ENCODE results near the gene ERGIC1. TPM values are rescaled to one million over a fixed set of nuclear protein-coding genes. Genes with fewer than 3 reads are reported as not detected.
"Not testable (repeated sequence)": the region's sequence is repeated elsewhere in the genome, so short reads cannot be mapped to it uniquely, and the experiment has no call there.

The ERGIC1 gene
- total RNA-seq, 1 experiment from 2014 or later, result 202 TPM

- Histone ChIP-seq H3K27me3 (replicated peaks) (no peaks in the 10 kb centered on the region), H3K9me3 (replicated peaks) (no peaks in the 10 kb centered on the region), H3K4me1 (replicated peaks) (peaks cover 17% of the 10 kb centered on the region), H3K27ac (no peak overlapping the region), H3K36me3 (peaks cover 49% of the 10 kb centered on the region), H3K4me3 (no peak overlapping the region)
- DNase-seq (ENCODE audit: low read depth in 1 of 2, low spot score in 2 of 2), result no peak
Observed at GRCh38 chr5:172885597-172886340, 51.7 kb downstream of the ERGIC1 start.

DNA sequence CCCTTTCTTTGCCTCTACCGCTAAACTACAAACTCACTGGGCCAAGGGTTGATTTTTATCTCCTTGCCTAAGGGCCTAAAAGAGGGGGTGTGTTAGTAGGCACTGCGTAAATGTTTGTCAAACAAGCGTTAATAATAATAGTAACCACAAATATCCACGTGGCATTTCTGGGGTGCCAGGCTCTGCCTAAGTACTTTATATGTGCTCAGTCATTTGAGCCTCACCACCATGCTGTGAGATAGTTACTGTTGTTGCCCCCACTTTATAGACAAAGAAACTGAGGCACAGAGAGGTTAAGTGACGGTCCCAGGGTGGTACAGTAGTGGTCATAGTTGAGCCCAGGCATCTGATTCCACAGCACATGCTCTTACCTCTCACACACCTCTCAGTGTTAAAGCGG is 52.4 kb downstream of the ERGIC1 start:
- no peak overlapping the region for H3K4me3 ChIP-seq
- peaks cover 54% of the 10 kb centered on the region for H3K36me3 ChIP-seq
- no peaks in the 10 kb centered on the region for H3K9me3 ChIP-seq (replicated peaks)
- H3K27ac ChIP-seq, result no peak overlapping the region
- no peak for DNase-seq (ENCODE audit: low read depth in 1 of 2, low spot score in 2 of 2)
- H3K27me3 ChIP-seq (replicated peaks), result no peaks in the 10 kb centered on the region
- peaks cover 13% of the 10 kb centered on the region for H3K4me1 ChIP-seq (replicated peaks)

- Histone ChIP-seq H3K36me3 (peaks cover 57% of the 10 kb centered on the region), H3K4me3 (no peak overlapping the region), H3K27ac (no peak overlapping the region)
Observed at GRCh38 chr5:172886974-172887501, 53.0 kb downstream of the ERGIC1 start.

GRCh38 chr5:172887692-172888091 is 53.6 kb downstream of the ERGIC1 start:
- H3K4me1 ChIP-seq (replicated peaks), result peaks cover 13% of the 10 kb centered on the region
- H3K27ac ChIP-seq, result no peak overlapping the region
- no peaks in the 10 kb centered on the region for H3K27me3 ChIP-seq (replicated peaks)
- no peak for DNase-seq (ENCODE audit: low read depth in 1 of 2, low spot score in 2 of 2)
- H3K36me3 ChIP-seq, result peaks cover 53% of the 10 kb centered on the region
- no peaks in the 10 kb centered on the region for H3K9me3 ChIP-seq (replicated peaks)
- H3K4me3 ChIP-seq, result no peak overlapping the region

More at GRCh38 chr5:172886974-172887501, 53.0 kb downstream of the ERGIC1 start:
- peaks cover 13% of the 10 kb centered on the region for H3K4me1 ChIP-seq (replicated peaks)
- H3K27me3 ChIP-seq (replicated peaks), result no peaks in the 10 kb centered on the region
- no peak for DNase-seq (ENCODE audit: low read depth in 1 of 2, low spot score in 2 of 2)
- no peaks in the 10 kb centered on the region for H3K9me3 ChIP-seq (replicated peaks)

DNA sequence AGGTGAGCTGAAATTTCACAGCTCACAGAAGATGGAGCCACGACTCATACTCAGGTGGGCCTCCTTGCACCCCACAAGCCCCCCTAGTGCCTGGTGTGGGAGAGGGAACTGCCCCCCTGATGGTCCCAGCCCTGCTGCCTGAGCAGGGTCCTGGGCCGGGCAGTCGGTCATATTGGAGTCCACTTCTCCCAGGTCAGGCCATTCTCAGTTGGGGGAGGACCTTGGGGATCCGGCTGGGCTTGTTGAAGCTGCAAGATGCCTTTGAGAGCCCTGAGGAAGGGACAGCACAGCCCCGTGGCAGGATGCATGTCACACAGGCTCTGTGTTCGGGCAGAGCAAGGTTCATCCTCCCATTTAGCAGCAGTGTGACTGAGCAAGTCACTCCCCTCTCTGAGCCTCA is 56.6 kb downstream of the ERGIC1 start:
- Histone ChIP-seq H3K36me3 (peaks cover 59% of the 10 kb centered on the region), H3K9me3 (replicated peaks) (no peaks in the 10 kb centered on the region)

GRCh38 chr5:172891716-172892421 is 57.8 kb downstream of the ERGIC1 start:
- Histone ChIP-seq H3K27me3 (replicated peaks) (no peaks in the 10 kb centered on the region), H3K4me1 (replicated peaks) (peaks cover 33% of the 10 kb centered on the region), H3K9me3 (replicated peaks) (no peaks in the 10 kb centered on the region), H3K4me3 (no peak overlapping the region), H3K27ac (no peak overlapping the region), H3K36me3 (peaks cover 61% of the 10 kb centered on the region)
- no peak for DNase-seq (ENCODE audit: low read depth in 1 of 2, low spot score in 2 of 2)

More for the DNA sequence above, 56.6 kb downstream of the ERGIC1 start:
- Histone ChIP-seq H3K27me3 (replicated peaks) (no peaks in the 10 kb centered on the region), H3K4me3 (no peak overlapping the region), H3K27ac (no peak overlapping the region), H3K4me1 (replicated peaks) (peaks cover 21% of the 10 kb centered on the region)
- no peak for DNase-seq (ENCODE audit: low read depth in 1 of 2, low spot score in 2 of 2)

GRCh38 chr5:172892713-172893112 is 58.7 kb downstream of the ERGIC1 start:
- Histone ChIP-seq H3K4me3 (no peak overlapping the region), H3K27me3 (replicated peaks) (no peaks in the 10 kb centered on the region), H3K4me1 (replicated peaks) (peaks cover 41% of the 10 kb centered on the region), H3K36me3 (peaks cover 60% of the 10 kb centered on the region), H3K9me3 (replicated peaks) (no peaks in the 10 kb centered on the region), H3K27ac (no peak overlapping the region)
- DNase-seq (ENCODE audit: low read depth in 1 of 2, low spot score in 2 of 2), result no peak

- H3K9me3 ChIP-seq (replicated peaks), result no peaks in the 10 kb centered on the region
- peaks cover 61% of the 10 kb centered on the region for H3K4me1 ChIP-seq (replicated peaks)
- H3K27me3 ChIP-seq (replicated peaks), result no peaks in the 10 kb centered on the region
- H3K36me3 ChIP-seq, result peaks cover 52% of the 10 kb centered on the region
- H3K27ac ChIP-seq, result no peak overlapping the region
- DNase-seq (ENCODE audit: low read depth in 1 of 2, low spot score in 2 of 2), result no peak
- H3K4me3 ChIP-seq, result no peak overlapping the region
Observed at GRCh38 chr5:172894767-172895388, 60.8 kb downstream of the ERGIC1 start.

GRCh38 chr5:172895549-172895948 is 61.5 kb downstream of the ERGIC1 start:
- Histone ChIP-seq H3K4me3 (no peak overlapping the region), H3K4me1 (replicated peaks) (peaks cover 68% of the 10 kb centered on the region), H3K27me3 (replicated peaks) (no peaks in the 10 kb centered on the region), H3K9me3 (replicated peaks) (no peaks in the 10 kb centered on the region), H3K36me3 (peaks cover 52% of the 10 kb centered on the region), H3K27ac (no peak overlapping the region)
- no peak for DNase-seq (ENCODE audit: low read depth in 1 of 2, low spot score in 2 of 2)

DNA sequence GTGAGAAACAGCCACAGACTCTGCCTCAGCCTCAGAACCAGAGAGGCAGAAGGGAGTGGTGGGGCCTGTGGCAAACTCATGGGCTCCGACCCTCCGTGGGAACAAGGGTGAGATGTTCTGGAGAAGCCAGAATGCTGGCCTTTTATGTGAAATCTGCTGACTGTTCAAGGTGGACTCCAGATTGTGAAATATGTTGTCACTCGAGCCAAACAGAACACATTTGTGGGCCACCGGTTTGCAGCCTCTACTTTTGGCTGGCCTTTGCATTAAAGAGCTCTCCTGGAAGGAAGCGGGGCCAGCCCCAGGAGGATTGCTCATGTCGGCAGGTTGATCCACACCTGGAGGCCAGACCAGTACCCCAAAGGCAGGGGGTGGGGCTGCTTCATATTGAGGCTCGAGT is 62.4 kb downstream of the ERGIC1 start:
- H3K36me3 ChIP-seq, result peaks cover 48% of the 10 kb centered on the region
- H3K4me3 ChIP-seq, result no peak overlapping the region
- no peaks in the 10 kb centered on the region for H3K9me3 ChIP-seq (replicated peaks)
- H3K27me3 ChIP-seq (replicated peaks), result no peaks in the 10 kb centered on the region
- H3K27ac ChIP-seq, result peak overlapping the region; percentile 86
- H3K4me1 ChIP-seq (replicated peaks), result peaks cover 76% of the 10 kb centered on the region
- DNase-seq (ENCODE audit: low read depth in 1 of 2, low spot score in 2 of 2), result no peak

DNA sequence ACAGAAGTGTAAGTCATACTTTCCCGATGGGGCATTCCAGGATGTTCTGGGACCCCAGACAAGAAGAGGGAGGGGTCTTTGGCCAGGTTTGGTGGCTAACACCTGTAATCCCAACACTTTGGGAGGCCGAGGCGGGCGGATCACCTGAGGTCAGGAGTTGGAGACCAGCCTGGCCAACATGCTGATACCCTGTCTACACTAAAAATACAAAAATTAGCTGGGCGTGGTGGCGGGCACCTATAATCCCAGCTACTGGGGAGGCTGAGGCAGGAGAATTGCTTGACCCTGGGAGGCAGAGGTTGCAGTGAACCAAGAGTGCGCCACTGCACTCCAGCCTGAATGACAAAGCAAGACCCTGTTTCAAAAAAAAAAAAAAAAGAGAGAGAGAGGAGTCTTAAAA is 63.0 kb downstream of the ERGIC1 start:
- Histone ChIP-seq H3K4me1 (replicated peaks) (peaks cover 76% of the 10 kb centered on the region), H3K4me3 (peak overlapping the region; percentile 1), H3K27ac (peak overlapping the region; percentile 86), H3K36me3 (peaks cover 51% of the 10 kb centered on the region)
- not testable (repeated sequence) for DNase-seq (ENCODE audit: low read depth in 1 of 2, low spot score in 2 of 2); H3K27me3 ChIP-seq (replicated peaks); H3K9me3 ChIP-seq (replicated peaks)

- Histone ChIP-seq H3K36me3 (peaks cover 50% of the 10 kb centered on the region), H3K4me1 (replicated peaks) (peaks cover 76% of the 10 kb centered on the region), H3K27me3 (replicated peaks) (no peaks in the 10 kb centered on the region), H3K27ac (peak overlapping the region; percentile 86), H3K4me3 (peak overlapping the region; percentile 1), H3K9me3 (replicated peaks) (no peaks in the 10 kb centered on the region)
- DNase-seq (ENCODE audit: low read depth in 1 of 2, low spot score in 2 of 2), result peak; percentile 98 to 99
Observed at GRCh38 chr5:172897481-172898217, 63.6 kb downstream of the ERGIC1 start.

DNA sequence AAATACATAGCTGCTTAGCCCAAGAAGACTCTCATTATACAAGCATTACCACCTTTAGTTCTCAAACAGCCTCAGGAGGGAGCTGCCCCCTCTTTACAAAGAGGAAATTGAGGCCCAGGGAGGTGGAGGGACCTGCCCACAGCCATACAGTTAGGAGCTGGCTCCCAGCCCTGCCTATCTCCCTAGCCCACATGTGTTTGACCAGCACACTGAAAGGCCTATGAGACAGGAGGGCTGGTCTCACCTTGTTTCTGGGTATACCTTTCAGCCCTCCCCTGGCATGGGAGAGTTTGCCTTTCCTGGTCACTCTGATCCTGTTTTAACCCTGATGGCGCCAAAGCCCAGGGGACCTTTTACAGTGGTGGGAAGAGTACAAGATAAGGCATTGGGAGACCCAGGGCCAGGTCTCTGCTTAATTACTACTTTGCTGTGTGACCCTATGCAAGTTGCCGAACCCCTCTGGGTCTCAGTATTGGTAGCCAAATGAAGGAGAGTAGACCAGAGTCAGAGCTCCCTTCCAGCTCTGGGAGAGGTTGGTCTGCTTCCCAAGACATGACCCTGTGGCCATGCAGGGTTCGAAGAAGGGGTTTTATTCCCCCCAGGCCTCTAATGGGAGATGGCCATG is 64.3 kb downstream of the ERGIC1 start:
- Histone ChIP-seq H3K9me3 (replicated peaks) (no peaks in the 10 kb centered on the region), H3K4me1 (replicated peaks) (peaks cover 78% of the 10 kb centered on the region), H3K4me3 (no peak overlapping the region), H3K27me3 (replicated peaks) (no peaks in the 10 kb centered on the region), H3K36me3 (peaks cover 46% of the 10 kb centered on the region), H3K27ac (peak overlapping the region; percentile 86)
- no peak for DNase-seq (ENCODE audit: low read depth in 1 of 2, low spot score in 2 of 2)

Data from SJSA1 (cell line).